H9 (cell line): ENCODE results near the gene POLL. TPM values are rescaled to one million over a fixed set of nuclear protein-coding genes. Genes with fewer than 3 reads are reported as not detected.

Source experiments
- DNase-seq: peaks from one replicate; pipeline ENCODE4 v3.0.0-alpha.2; 2017
- H2AFZ ChIP-seq: one replicate; pipeline ENCODE4 v1.6.1; 2013; ENCODE audit warnings: mild to moderate bottlenecking, low read length, control low read depth, moderate library complexity
- H2AK5ac ChIP-seq: 2 replicates; pipeline ENCODE4 v1.6.1; 2013; ENCODE audit warnings: low read length, control low read depth, mixed read lengths; ENCODE audit not compliant: insufficient read length
- H2BK120ac ChIP-seq: one replicate; pipeline ENCODE4 v1.6.1; 2013; ENCODE audit warnings: low read depth, mild to moderate bottlenecking, low read length, control low read depth, inconsistent platforms; ENCODE audit not compliant: poor library complexity, severe bottlenecking
- H2BK12ac ChIP-seq: 2 replicates; pipeline ENCODE4 v1.6.1; 2013; ENCODE audit warnings: low read length, control low read depth, mixed read lengths, low read depth; ENCODE audit not compliant: insufficient read length
- H2BK15ac ChIP-seq: 2 replicates; pipeline ENCODE4 v1.6.1; 2013; ENCODE audit warnings: low read depth, low read length, control low read depth
- H2BK20ac ChIP-seq: one replicate; pipeline ENCODE4 v1.6.1; 2013; ENCODE audit warnings: low read depth, mild to moderate bottlenecking, low read length, control low read depth, inconsistent platforms; ENCODE audit not compliant: poor library complexity, severe bottlenecking
- H2BK5ac ChIP-seq: 2 replicates; pipeline ENCODE4 v1.6.1; 2013; ENCODE audit warnings: low read length, control low read depth, mixed read lengths; ENCODE audit not compliant: insufficient read length
- H3K14ac ChIP-seq: 2 replicates; pipeline ENCODE4 v1.6.1; 2013; ENCODE audit warnings: low read length, control low read depth; ENCODE audit not compliant: insufficient read depth
- H3K18ac ChIP-seq: 2 replicates; pipeline ENCODE4 v1.6.1; 2013; ENCODE audit warnings: low read depth, mild to moderate bottlenecking, mixed read lengths, low read length, control low read depth; ENCODE audit not compliant: insufficient read length
- H3K23ac ChIP-seq: 2 replicates; pipeline ENCODE4 v1.6.1; 2013; ENCODE audit warnings: low read length, control low read depth, mixed read lengths, low read depth; ENCODE audit not compliant: insufficient read length
- H3K23me2 ChIP-seq: 2 replicates; pipeline ENCODE4 v1.6.1; 2013; ENCODE audit warnings: low read depth, mild to moderate bottlenecking, mixed read lengths, low read length, control low read depth; ENCODE audit not compliant: insufficient read length, poor library complexity, severe bottlenecking
- H3K27ac ChIP-seq: 2 replicates; pipeline ENCODE4 v1.5.1; 2013; ENCODE audit warnings: low read length, control low read depth, mixed read lengths, low read depth; ENCODE audit not compliant: insufficient read length
- H3K27me3 ChIP-seq: 2 replicates; pipeline ENCODE4 v1.6.1; 2013; ENCODE audit warnings: low read length, control low read depth, inconsistent platforms; ENCODE audit not compliant: insufficient read depth
- H3K4ac ChIP-seq: 2 replicates; pipeline ENCODE4 v1.6.1; 2013; ENCODE audit warnings: low read depth, mild to moderate bottlenecking, control low read depth, inconsistent platforms, low read length, moderate library complexity
- H3K4me1 ChIP-seq: 2 replicates; pipeline ENCODE4 v1.6.1; 2013; ENCODE audit warnings: low read length, control low read depth, inconsistent platforms; ENCODE audit not compliant: insufficient read depth
- H3K4me2 ChIP-seq: 2 replicates; pipeline ENCODE4 v1.6.1; 2013; ENCODE audit warnings: low read length, control low read depth, mixed read lengths; ENCODE audit not compliant: insufficient read length, insufficient read depth
- H3K56ac ChIP-seq: 2 replicates; pipeline ENCODE4 v1.6.1; 2013; ENCODE audit warnings: low read depth, mild to moderate bottlenecking, mixed read lengths, low read length, control low read depth; ENCODE audit not compliant: insufficient read length
- H3K79me1 ChIP-seq: 2 replicates; pipeline ENCODE4 v1.6.1; 2013; ENCODE audit warnings: low read depth, mild to moderate bottlenecking, moderate library complexity, low read length, control low read depth, inconsistent platforms; ENCODE audit not compliant: insufficient read depth, poor library complexity, severe bottlenecking
- H3K79me2 ChIP-seq: 2 replicates; pipeline ENCODE4 v1.6.1; 2013; ENCODE audit warnings: low read length, control low read depth, inconsistent platforms; ENCODE audit not compliant: insufficient read depth
- H3K9ac ChIP-seq: 2 replicates; pipeline ENCODE4 v1.6.1; 2013; ENCODE audit warnings: low read length, control low read depth, mixed read lengths; ENCODE audit not compliant: insufficient read length; ENCODE audit errors: extremely low read depth
- H3K9me3 ChIP-seq: one replicate; pipeline ENCODE4 v1.6.1; 2013; ENCODE audit warnings: low read depth, low read length, inconsistent platforms; ENCODE audit not compliant: control insufficient read depth
- H3T11ph ChIP-seq: one replicate; pipeline ENCODE4 v1.6.1; 2013; ENCODE audit warnings: mild to moderate bottlenecking, low read length, control low read depth, inconsistent platforms
- H4K20me1 ChIP-seq: one replicate; pipeline ENCODE4 v1.6.1; 2013; ENCODE audit not compliant: control insufficient read depth, insufficient read length, insufficient read depth
- H4K5ac ChIP-seq: 2 replicates; pipeline ENCODE4 v1.6.1; 2013; ENCODE audit warnings: low read depth, mild to moderate bottlenecking, mixed read lengths, low read length, control low read depth; ENCODE audit not compliant: insufficient read length
- H4K8ac ChIP-seq: replicated peaks from 2 replicates; pipeline ENCODE4 v1.6.1; 2013; ENCODE audit warnings: low read length, control low read depth, mixed read lengths, low read depth; ENCODE audit not compliant: insufficient read length
- H4K91ac ChIP-seq: 2 replicates; pipeline ENCODE4 v1.6.1; 2013; ENCODE audit warnings: low read depth, mild to moderate bottlenecking, moderate library complexity, mixed read lengths, low read length, control low read depth; ENCODE audit not compliant: insufficient read length
- H3K27ac Mint-ChIP-seq, 3 experiments: 2 replicates in 2 of 3; 3 replicates in 1 of 3; pipeline ENCODE4 v1.8.0; 2020 to 2021; ENCODE audit warnings: mixed read lengths in 3 of 3, mild to moderate bottlenecking in 1 of 3, moderate library complexity in 1 of 3
- H3K27me3 Mint-ChIP-seq: 2 replicates; pipeline ENCODE4 v1.8.0; 2021; ENCODE audit warnings: low read depth, mild to moderate bottlenecking, moderate library complexity, mixed read lengths
- H3K36me3 Mint-ChIP-seq, 3 experiments: 2 replicates in 2 of 3; 3 replicates in 1 of 3; pipeline ENCODE4 v1.8.0; 2020 to 2021; ENCODE audit warnings: low read depth in 3 of 3, mixed read lengths in 3 of 3; ENCODE audit not compliant: insufficient read depth in 1 of 3
- H3K4me1 Mint-ChIP-seq, 2 experiments: 2 replicates each; pipeline ENCODE4 v1.8.0; 2020; ENCODE audit warnings: mixed read lengths in 2 of 2
- H3K4me3 Mint-ChIP-seq, 2 experiments: 2 replicates in 1 of 2; 3 replicates in 1 of 2; pipeline ENCODE4 v1.8.0; 2020 to 2021; ENCODE audit warnings: mild to moderate bottlenecking in 2 of 2, mixed read lengths in 2 of 2, moderate library complexity in 1 of 2
- H3K9me3 Mint-ChIP-seq, 2 experiments: 2 replicates in 1 of 2; 3 replicates in 1 of 2; pipeline ENCODE4 v1.8.0; 2020; ENCODE audit warnings: mild to moderate bottlenecking in 2 of 2, mixed read lengths in 2 of 2, moderate library complexity in 1 of 2
- WGBS: extraction: QIAGEN DNeasy Blood & Tissue Kit; methylation state at CpG from one replicate; pipeline ENCODE4 v1.1.7; 2013; ENCODE audit warnings: missing lambda C conversion rate, low lambda C conversion rate, mixed read lengths; ENCODE audit not compliant: insufficient read length; ENCODE audit errors: extremely low coverage; 5-methylcytosine and 5-hydroxymethylcytosine counted together
- total RNA-seq: library from RNA; stranded (reverse); gene quantifications from 2 replicates; pipeline ENCODE4 v1.2.1, GENCODE V29; 2021
- TF ChIP-seq, protein P1 (sequence below): fragments of 200-600 bp; sonication (generic); conservative IDR thresholded peaks from 3 replicates; pipeline ENCODE4 v1.8.0; 2021; ENCODE audit warnings: antibody characterized with exemption, mild to moderate bottlenecking

POLL gene
- total RNA-seq, 1 experiment from 2014 or later = 30.8 TPM

DNA sequence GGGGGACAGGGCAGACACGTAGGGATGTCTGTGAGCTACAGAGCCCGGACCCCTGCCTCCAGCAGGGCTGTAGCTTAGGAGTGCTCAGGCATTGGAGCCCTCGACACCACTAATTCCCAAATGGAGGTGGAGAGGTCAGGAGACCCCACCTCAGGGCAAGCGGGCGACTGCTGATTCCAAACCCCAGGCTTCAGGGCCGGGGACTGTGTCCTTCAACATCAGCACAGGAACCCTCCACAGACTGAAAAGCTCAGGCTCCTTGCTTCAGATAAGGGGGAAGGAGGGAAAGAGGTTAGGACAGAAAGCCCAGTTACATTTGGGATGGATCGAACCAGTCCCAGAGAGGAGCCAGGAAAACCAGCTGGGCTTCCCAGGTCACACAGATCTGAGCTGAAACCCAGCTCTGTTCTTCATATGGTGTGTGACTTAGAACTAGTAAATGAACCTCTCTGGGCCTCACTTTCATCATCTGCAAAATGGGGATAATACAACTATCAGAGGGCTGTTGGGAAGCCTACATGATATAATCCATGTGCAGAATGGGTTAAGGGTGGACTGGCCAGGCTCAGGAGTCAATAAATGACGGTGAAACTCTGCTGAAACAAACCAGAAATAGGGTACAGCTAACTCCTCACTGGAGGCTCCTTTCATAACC, 16.7 kb downstream of the POLL start:
- H3K27ac ChIP-seq = no peak overlapping the region
- WGBS = no CpG with 5 or more reads among the region's 8 CpGs

More for the DNA sequence above, 16.7 kb downstream of the POLL start:
- H3K4me1 Mint-ChIP-seq = peaks cover 32 to 42% of the 10 kb centered on the region in 2 experiments
- Histone ChIP-seq H3K18ac (no peak overlapping the region), H3K56ac (no peak overlapping the region), H3K23me2 (peaks cover 16% of the 10 kb centered on the region), H3K79me2 (no peaks in the 10 kb centered on the region), H4K91ac (no peak overlapping the region), H3K4me2 (no peak overlapping the region), H4K5ac (no peak overlapping the region), H3T11ph (no peak overlapping the region), H3K9me3 (no peaks in the 10 kb centered on the region), H2BK12ac (no peak overlapping the region), H4K8ac (no peak overlapping the region), H3K23ac (no peak overlapping the region), H3K14ac (no peak overlapping the region), H3K27me3 (peaks cover 14% of the 10 kb centered on the region; the same call in 1 of the 2 replicates), H2AFZ (no peak overlapping the region), H2AK5ac (no peak overlapping the region), H3K4ac (no peak overlapping the region), H2BK15ac (no peak overlapping the region), H2BK20ac (no peak overlapping the region), H2BK5ac (no peak overlapping the region), H3K4me1 (no peaks in the 10 kb centered on the region), H3K9ac (no peak overlapping the region), H4K20me1 (no peaks in the 10 kb centered on the region), H2BK120ac (no peak overlapping the region), H3K79me1 (no peaks in the 10 kb centered on the region)
- peak overlapping the region; percentile 68 to 83; a peak in 4 of 5 replicates for H3K4me3 Mint-ChIP-seq
- peaks cover 73% of the 10 kb centered on the region for H3K27me3 Mint-ChIP-seq
- DNase-seq = no peak
- no peaks in the 10 kb centered on the region; a peak in 1 of 5 replicates for H3K9me3 Mint-ChIP-seq
- TF ChIP-seq, protein P1, sequence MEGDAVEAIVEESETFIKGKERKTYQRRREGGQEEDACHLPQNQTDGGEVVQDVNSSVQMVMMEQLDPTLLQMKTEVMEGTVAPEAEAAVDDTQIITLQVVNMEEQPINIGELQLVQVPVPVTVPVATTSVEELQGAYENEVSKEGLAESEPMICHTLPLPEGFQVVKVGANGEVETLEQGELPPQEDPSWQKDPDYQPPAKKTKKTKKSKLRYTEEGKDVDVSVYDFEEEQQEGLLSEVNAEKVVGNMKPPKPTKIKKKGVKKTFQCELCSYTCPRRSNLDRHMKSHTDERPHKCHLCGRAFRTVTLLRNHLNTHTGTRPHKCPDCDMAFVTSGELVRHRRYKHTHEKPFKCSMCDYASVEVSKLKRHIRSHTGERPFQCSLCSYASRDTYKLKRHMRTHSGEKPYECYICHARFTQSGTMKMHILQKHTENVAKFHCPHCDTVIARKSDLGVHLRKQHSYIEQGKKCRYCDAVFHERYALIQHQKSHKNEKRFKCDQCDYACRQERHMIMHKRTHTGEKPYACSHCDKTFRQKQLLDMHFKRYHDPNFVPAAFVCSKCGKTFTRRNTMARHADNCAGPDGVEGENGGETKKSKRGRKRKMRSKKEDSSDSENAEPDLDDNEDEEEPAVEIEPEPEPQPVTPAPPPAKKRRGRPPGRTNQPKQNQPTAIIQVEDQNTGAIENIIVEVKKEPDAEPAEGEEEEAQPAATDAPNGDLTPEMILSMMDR = no peak
- peaks cover 0 to under 1% (median 0%) of the 10 kb centered on the region in 3 experiments; a peak in 2 of 7 replicates for H3K36me3 Mint-ChIP-seq
- H3K27ac Mint-ChIP-seq = no peak overlapping the region
